ENCODE measurements around the gene MTG1.

MTG1 gene

DNA sequence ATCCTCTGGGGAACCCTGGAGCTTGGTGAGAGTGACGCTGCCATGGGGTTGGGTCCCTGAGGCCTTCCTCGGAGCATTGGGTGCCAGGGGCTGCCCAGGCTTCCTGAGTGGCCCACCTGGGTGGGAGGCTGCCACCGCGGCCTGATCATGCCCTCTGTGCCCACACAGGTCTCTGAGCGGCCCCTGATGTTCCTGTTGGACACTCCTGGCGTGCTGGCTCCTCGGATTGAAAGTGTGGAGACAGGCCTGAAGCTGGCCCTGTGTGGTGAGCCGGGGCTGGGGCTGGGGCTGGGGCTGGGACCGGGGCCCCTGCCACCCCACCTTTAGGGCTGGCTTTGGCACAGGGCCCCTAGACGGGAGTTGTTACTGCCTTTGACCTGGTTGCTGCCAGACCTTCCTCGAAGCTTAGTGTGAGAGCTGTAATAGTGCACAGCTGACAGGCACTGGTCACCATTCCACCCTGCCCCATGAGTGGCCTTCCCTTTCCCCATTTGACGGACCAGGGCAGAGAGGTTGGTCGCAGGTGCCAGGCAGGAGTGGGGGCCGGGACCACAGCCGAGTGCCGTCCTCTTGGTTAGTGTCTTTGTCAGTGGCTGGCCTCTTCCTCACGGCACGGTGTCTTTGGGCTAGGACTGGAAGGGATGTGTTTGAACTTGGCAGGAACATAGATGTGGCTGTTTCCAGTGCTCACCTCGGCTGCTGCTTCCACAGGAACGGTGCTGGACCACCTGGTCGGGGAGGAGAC lies 8.2 kb downstream of the MTG1 start:
- TF ChIP-seq, protein P1, sequence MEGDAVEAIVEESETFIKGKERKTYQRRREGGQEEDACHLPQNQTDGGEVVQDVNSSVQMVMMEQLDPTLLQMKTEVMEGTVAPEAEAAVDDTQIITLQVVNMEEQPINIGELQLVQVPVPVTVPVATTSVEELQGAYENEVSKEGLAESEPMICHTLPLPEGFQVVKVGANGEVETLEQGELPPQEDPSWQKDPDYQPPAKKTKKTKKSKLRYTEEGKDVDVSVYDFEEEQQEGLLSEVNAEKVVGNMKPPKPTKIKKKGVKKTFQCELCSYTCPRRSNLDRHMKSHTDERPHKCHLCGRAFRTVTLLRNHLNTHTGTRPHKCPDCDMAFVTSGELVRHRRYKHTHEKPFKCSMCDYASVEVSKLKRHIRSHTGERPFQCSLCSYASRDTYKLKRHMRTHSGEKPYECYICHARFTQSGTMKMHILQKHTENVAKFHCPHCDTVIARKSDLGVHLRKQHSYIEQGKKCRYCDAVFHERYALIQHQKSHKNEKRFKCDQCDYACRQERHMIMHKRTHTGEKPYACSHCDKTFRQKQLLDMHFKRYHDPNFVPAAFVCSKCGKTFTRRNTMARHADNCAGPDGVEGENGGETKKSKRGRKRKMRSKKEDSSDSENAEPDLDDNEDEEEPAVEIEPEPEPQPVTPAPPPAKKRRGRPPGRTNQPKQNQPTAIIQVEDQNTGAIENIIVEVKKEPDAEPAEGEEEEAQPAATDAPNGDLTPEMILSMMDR (IDR thresholded peaks at IDR 0.05): no peak
- no peaks in the 10 kb centered on the region for H3K9me3 ChIP-seq (ENCODE audit: control insufficient read depth, low read length)
- H3K27ac ChIP-seq: no peak overlapping the region
- H3K4me1 ChIP-seq: no peaks in the 10 kb centered on the region
- no peak overlapping the region for H3K4me3 ChIP-seq (ENCODE audit: low read depth, low read length)
- H3K9ac ChIP-seq: no peak overlapping the region
- H3K36me3 ChIP-seq (ENCODE audit: control insufficient read depth, insufficient read depth, low read length): no peaks in the 10 kb centered on the region
- H2AFZ ChIP-seq: no peak overlapping the region
- peaks cover 18% of the 10 kb centered on the region for H3K79me2 ChIP-seq
- no peaks in the 10 kb centered on the region for H3K27me3 ChIP-seq (ENCODE audit: control insufficient read depth, insufficient read depth, low read length)
- H3K4me2 ChIP-seq (ENCODE audit: low read length): no peak overlapping the region

DNA sequence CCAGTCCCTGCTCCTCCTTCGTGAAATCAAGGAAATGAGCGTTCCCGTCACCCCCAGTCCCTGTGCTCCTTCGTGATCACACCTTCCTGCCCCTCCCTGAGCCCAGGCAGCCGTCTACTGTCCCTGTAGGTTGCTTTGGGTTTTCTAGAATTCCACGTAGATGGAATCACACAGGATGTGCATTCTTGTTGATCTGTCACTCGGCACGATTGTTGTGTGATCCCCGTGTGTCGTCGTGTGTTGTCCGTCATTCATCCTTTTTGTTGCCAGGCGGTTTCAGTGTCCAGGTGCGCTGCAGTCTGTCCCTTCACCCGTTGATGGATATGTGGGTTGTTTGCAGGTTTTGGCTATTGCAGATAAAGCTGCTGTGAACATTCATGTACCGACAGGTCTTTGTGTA lies 9.4 kb downstream of the MTG1 start:
- Histone ChIP-seq H3K4me1 (no peaks in the 10 kb centered on the region), H2AFZ (no peak overlapping the region), H3K9me3 (ENCODE audit: control insufficient read depth, low read length) (no peaks in the 10 kb centered on the region), H3K79me2 (peaks cover 23% of the 10 kb centered on the region), H3K4me2 (ENCODE audit: low read length) (no peak overlapping the region), H3K4me3 (ENCODE audit: low read depth, low read length) (no peak overlapping the region), H3K9ac (no peak overlapping the region), H3K27me3 (ENCODE audit: control insufficient read depth, insufficient read depth, low read length) (no peaks in the 10 kb centered on the region), H3K36me3 (ENCODE audit: control insufficient read depth, insufficient read depth, low read length) (no peaks in the 10 kb centered on the region), H3K27ac (no peak overlapping the region)
- TF ChIP-seq, protein P1 (IDR thresholded peaks at IDR 0.05): no peak

DNA sequence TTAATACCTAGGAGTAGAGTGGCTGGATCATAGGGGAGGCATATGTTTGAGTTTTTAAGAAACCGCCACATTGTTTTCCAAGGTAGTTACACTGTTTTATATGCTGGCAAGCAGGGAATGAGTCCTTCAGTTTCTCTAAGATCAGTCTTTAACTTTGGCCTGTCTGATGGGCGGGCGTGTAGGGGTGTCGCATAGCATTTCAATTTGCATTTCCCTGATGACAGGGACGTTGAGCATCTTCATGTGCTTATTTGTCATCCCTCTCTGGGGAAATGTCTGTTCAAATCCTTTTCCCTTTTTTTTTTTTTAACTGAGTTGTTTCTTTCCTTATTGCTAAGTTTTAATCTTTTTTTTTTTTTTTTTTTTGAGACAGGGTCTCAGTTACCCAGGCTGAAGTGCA lies 9.8 kb downstream of the MTG1 start:
- Histone ChIP-seq H3K9me3 (ENCODE audit: control insufficient read depth, low read length) (no peaks in the 10 kb centered on the region), H3K4me1 (no peaks in the 10 kb centered on the region), H3K27me3 (ENCODE audit: control insufficient read depth, insufficient read depth, low read length) (no peaks in the 10 kb centered on the region), H3K4me2 (ENCODE audit: low read length) (no peak overlapping the region), H3K27ac (no peak overlapping the region), H3K9ac (no peak overlapping the region), H2AFZ (no peak overlapping the region), H3K36me3 (ENCODE audit: control insufficient read depth, insufficient read depth, low read length) (no peaks in the 10 kb centered on the region), H3K4me3 (ENCODE audit: low read depth, low read length) (no peak overlapping the region), H3K79me2 (peaks cover 24% of the 10 kb centered on the region)
- TF ChIP-seq, protein P1 (IDR thresholded peaks at IDR 0.05): no peak

DNA sequence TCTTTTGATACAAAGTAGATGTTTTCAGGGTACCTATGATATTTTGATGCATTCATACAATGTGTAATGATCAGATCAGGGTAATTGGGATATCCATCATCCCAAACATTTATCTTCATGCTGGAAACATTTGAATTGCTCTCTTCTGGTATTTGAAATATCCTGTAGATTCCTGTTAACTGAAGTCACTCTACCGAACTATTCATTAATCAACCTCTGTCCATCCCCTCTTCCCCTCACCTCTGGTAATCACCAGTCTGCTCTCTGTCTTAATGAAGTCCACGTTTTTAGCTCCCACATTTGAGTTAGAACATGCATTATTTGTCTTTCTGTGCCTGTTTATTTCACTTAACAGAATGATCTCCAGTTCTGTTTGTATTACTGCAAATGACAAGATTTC lies 11.3 kb downstream of the MTG1 start:
- Histone ChIP-seq H3K4me2 (ENCODE audit: low read length) (no peak overlapping the region), H3K4me1 (no peaks in the 10 kb centered on the region), H3K4me3 (ENCODE audit: low read depth, low read length) (no peak overlapping the region), H3K9ac (no peak overlapping the region), H3K9me3 (ENCODE audit: control insufficient read depth, low read length) (no peaks in the 10 kb centered on the region), H3K27ac (no peak overlapping the region), H3K79me2 (peaks cover 24% of the 10 kb centered on the region), H3K27me3 (ENCODE audit: control insufficient read depth, insufficient read depth, low read length) (no peaks in the 10 kb centered on the region), H3K36me3 (ENCODE audit: control insufficient read depth, insufficient read depth, low read length) (no peaks in the 10 kb centered on the region), H2AFZ (no peak overlapping the region)
- TF ChIP-seq, protein P1 (IDR thresholded peaks at IDR 0.05): no peak

Measured in parathyroid adenoma (tissue), 2 donors.